GM10248 (cell line): ENCODE results near the gene MAMDC2.

Source experiments
- CTCF ChIA-PET: fragments of 300-600 bp; sonication (Branson Sonifier 250); formaldehyde crosslinking; extraction: SDS; loops from one replicate; lab custom pipeline; 2021; ENCODE audit warnings: antibody characterized with exemption; lab: Yijun Ruan, JAX
- POLR2A ChIA-PET: fragments of 350-650 bp; sonication (Branson Sonifier 250); formaldehyde crosslinking; extraction: SDS; loops from one replicate; lab custom pipeline; 2020; ENCODE audit warnings: antibody characterized with exemption; lab: Yijun Ruan, JAX
- DNase-seq: peaks from one replicate; pipeline ENCODE4 v3.0.0; 2012; ENCODE audit errors: extremely low spot score
- CTCF ChIP-seq: IDR thresholded peaks from 2 replicates; pipeline ENCODE4 v1.5.1; 2012; ENCODE audit warnings: mild to moderate bottlenecking, low read depth; ENCODE audit errors: extremely low read depth, missing control alignments, control extremely low read depth

MAMDC2 gene

GRCh38 chr9:70080481-70081119 is 37.0 kb downstream of the MAMDC2 start:
- POLR2A ChIA-PET = no interaction called here
- DNase-seq = no peak
- CTCF ChIA-PET = interaction anchor here (3.0 kb wide), 2 partner anchors 20 to 32 kb away, joined by 7 to 10 read pairs; no protein-coding TSS in a partner anchor
- no peak for TF ChIP-seq CTCF

GRCh38 chr9:70081120-70081495 is 37.5 kb downstream of the MAMDC2 start:
- no peak for DNase-seq
- TF ChIP-seq CTCF = no peak
- CTCF ChIA-PET = interaction anchor here (1.1 to 7.3 kb wide), 4 partner anchors 10 to 32 kb away, joined by 3 to 51 read pairs (median 8); no protein-coding TSS in a partner anchor
- POLR2A ChIA-PET = no interaction called here

- CTCF ChIA-PET = interaction anchor here (1.9 to 7.3 kb wide), 2 partner anchors 12 to 29 kb away, joined by 4 to 51 read pairs; no protein-coding TSS in a partner anchor
Measured at GRCh38 chr9:70083429-70083828, 39.8 kb downstream of the MAMDC2 start.

GRCh38 chr9:70085241-70085640 is 41.6 kb downstream of the MAMDC2 start:
- ChIA-PET CTCF (interaction anchor here (1.0 to 7.3 kb wide), 3 partner anchors 8 to 27 kb away, joined by 3 to 51 read pairs (median 3); no protein-coding TSS in a partner anchor), POLR2A (no interaction called here)
- no peak for DNase-seq
- no peak for TF ChIP-seq CTCF

More at GRCh38 chr9:70083429-70083828, 39.8 kb downstream of the MAMDC2 start:
- TF ChIP-seq CTCF = no peak
- POLR2A ChIA-PET = no interaction called here
- no peak for DNase-seq

GRCh38 chr9:70091103-70091502 is 47.5 kb downstream of the MAMDC2 start:
- ChIA-PET CTCF (interaction anchor here (0.9 to 1.1 kb wide), 3 partner anchors 9 to 20 kb away, joined by 3 read pairs; no protein-coding TSS in a partner anchor), POLR2A (no interaction called here)
- DNase-seq = no peak
- no peak for TF ChIP-seq CTCF

GRCh38 chr9:70091572-70091971 is 47.9 kb downstream of the MAMDC2 start:
- no peak for TF ChIP-seq CTCF
- ChIA-PET CTCF (interaction anchor here (1.1 kb wide), 1 partner anchor 20 kb away, joined by 3 read pairs; no protein-coding TSS in a partner anchor), POLR2A (no interaction called here)
- no peak for DNase-seq
